Stimulated activated CD8-positive, alpha-beta memory T cell treated with anti-CD3 and anti-CD28 coated beads, Interleukin-12 subunit alpha, Interleukin-12 subunit beta, amount 100 ng/mL, for 24 hours (primary cell): ENCODE data around the gene ELK1.
"Not testable (repeated sequence)": the region's sequence is repeated elsewhere in the genome, so short reads cannot be mapped to it uniquely, and the experiment has no call there.

Experiments used
- DNase-seq: peaks from one replicate; pipeline ENCODE4 v3.0.0-alpha.2; 2020; ENCODE audit errors: extremely low read depth

ELK1 gene

GRCh38 chrX:47611926-47612325 is 38.4 kb downstream of the ELK1 start:
- no peak for DNase-seq

DNA sequence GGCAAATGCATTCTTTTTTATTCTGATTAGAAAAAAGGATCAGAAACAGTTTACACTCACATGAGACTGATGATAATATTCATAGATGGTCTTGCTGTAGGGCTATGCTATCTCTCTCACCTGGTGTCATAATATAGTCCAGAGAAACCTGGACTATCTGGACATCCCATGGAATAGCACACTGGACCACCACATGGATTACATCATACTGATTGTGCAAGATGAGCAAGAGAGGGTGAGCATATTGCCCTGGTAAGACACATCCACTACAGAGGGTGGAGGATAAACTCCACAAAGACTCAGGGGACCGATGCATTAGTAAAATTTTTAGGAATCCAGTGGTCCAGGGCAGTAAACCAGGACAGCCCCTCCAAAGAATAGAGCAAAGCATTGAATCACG is 38.9 kb downstream of the ELK1 start:
- no peak for DNase-seq

GRCh38 chrX:47610511-47610910 is 39.9 kb downstream of the ELK1 start:
- no peak for DNase-seq

DNA sequence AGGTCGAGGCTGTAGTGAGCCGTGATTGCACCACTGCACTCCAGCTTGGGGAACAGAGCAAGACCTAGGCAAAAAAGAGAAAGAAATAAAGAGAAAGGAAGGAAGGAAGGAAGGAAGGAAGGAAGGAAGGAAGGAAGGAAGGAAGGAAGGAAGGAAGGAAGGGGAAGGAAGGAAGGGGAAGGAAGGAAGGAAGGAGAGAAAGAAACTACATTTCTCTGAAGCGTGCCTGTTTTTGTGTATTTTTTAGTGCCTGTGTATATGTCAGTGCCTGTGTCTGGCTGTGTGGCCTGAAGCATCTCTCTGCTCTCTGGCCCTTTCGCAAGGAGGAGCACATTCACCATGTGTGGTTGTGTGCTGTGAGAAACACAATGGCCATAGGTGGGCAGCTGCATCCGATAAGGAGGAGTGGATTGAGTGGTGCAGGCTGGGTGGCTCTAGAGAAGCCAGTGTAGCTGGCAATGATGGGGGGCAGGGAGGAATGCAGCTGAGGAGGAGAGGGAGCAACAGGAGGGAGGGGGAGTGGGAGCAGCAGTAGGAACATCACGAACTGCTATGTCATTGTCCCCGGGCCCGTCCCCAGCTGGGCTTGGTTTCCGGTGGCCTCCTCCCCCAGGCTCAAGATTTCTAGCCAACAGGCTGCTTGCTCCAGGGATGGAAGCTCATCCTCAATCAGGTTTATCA is 42.1 kb downstream of the ELK1 start:
- no peak for DNase-seq

GRCh38 chrX:47607091-47607490 is 43.3 kb downstream of the ELK1 start:
- no peak for DNase-seq

GRCh38 chrX:47605024-47605423 is 45.3 kb downstream of the ELK1 start:
- DNase-seq: no peak

- not testable (repeated sequence) for DNase-seq
Observed at GRCh38 chrX:47603125-47603524, 47.2 kb downstream of the ELK1 start.

- DNase-seq: no peak
Observed at GRCh38 chrX:47597222-47597621, 53.1 kb downstream of the ELK1 start.

- DNase-seq: no peak
Observed at GRCh38 chrX:47596256-47596655, 54.1 kb downstream of the ELK1 start.

- no peak for DNase-seq
Observed at GRCh38 chrX:47595716-47596251, 54.6 kb downstream of the ELK1 start.

DNA sequence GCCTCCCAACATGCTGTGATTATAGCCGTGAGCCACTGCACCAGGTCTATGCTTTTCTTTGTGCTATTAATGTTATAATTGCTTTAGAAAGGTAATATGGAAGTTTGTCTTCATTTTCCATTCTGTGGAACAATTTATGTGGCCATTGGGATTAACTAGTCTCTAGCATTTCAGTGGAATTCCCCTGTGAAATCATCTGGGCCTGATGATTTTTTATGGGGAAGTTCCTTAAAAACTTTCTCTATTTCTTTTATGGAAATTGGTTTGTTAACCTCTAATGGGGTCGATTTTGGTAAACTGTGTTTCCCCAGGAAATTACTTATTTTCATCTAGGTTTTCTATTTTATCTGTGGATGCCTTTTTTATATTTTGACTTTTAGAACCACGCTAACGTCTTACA is 56.8 kb downstream of the ELK1 start:
- DNase-seq: no peak

DNA sequence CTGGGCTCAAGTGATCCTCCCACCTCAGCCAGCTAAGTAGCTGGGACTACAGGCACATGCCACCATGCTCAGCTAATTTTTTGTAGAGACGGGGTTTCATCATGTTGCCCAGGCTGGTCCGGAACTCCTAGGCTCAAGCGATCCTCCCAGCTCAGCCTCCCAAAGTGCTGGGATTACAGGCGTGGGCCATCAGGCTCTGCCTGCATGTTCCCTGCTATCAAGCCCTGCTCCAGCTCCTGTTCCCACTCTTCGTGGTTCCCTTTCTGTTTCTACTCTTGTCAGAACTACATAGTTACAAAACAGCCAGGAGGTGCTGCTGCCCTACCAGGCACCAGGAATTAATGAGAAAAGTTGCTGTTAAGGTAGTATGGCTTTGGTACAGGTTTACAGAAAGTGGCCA is 59.4 kb downstream of the ELK1 start:
- DNase-seq: no peak

GRCh38 chrX:47587906-47588735 is 62.2 kb downstream of the ELK1 start:
- no peak for DNase-seq

- DNase-seq: no peak
Observed at GRCh38 chrX:47587091-47587891, 63.1 kb downstream of the ELK1 start.

DNA sequence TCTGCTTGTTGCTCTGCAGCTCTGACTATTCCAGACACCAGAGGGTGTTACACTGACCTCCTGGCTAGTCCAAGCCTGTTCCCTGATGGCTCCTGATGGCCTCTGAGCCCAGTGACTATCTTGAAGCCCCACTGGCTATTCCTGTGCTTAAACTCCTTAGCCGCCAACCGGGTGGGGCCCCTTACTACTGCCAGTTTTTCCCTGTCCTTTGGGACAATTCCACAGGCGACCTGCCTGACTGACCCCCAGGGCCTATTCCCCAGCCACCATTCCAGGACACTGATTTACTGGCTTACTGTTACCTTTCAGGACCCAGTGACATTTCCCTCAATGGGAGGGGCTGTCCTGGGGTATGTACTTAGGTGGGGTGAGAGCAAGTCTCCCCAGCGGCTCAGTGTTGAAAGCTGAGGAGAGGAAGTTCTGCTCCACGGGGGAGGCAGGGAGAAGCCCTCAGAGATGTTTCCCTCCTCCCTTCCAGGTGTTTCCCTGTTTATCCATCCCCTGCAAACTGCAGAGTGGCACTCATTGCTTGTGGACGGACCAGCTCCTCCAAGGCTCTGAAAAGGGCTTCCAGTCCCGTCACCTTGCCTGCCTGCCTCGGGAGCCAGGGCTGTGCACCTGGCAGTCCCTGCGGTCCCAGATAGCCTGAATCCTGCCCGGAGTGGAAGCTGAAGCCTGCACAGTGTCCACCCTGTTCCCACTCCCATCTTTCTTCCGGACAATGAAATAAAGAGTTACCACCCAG is 64.1 kb downstream of the ELK1 start:
- no peak for DNase-seq
